Vagina (tissue), 2 donors: Measurements from ENCODE around the gene FGD4. TPM values are rescaled to one million over a fixed set of nuclear protein-coding genes. Genes with fewer than 3 reads are reported as not detected.

ENCODE experiments used
- DNase-seq, 2 donors: peaks; one replicate each; pipeline ENCODE4 v3.0.0-alpha.2; 2017; ENCODE audit errors: extremely low spot score in 2 of 2
- H3K27ac ChIP-seq: fragments of 200-600 bp; sonication (generic); one replicate; pipeline ENCODE4 v1.5.1; 2019
- H3K27me3 ChIP-seq: fragments of 200-600 bp; sonication (generic); one replicate; pipeline ENCODE4 v1.5.1; 2019
- H3K36me3 ChIP-seq, 2 donors: fragments of 200-600 bp; sonication (generic); one replicate each; pipeline ENCODE4 v1.5.1; 2017 to 2019
- H3K4me1 ChIP-seq: fragments of 200-600 bp; sonication (generic); one replicate; pipeline ENCODE4 v1.5.1; 2019
- H3K4me3 ChIP-seq, 2 donors: fragments of 200-600 bp; sonication (generic); 1 replicate in 1 of 2; 2 replicates in 1 of 2; pipeline ENCODE4 v1.5.1; 2016 to 2019
- H3K9me3 ChIP-seq: fragments of 200-600 bp; sonication (generic); one replicate; pipeline ENCODE4 v1.5.1; 2019
- CTCF ChIP-seq, 3 experiments: fragments of 450-650 bp in 2 of 3; fragments of 200-600 bp in 1 of 3; sonication (generic) in 1 of 3; IDR thresholded peaks; one replicate each; pipeline ENCODE4 v1.5.1; 2017 to 2019; ENCODE audit warnings: antibody characterized with exemption in 3 of 3, mild to moderate bottlenecking in 2 of 3, moderate library complexity in 2 of 3
- POLR2A ChIP-seq, 2 donors: fragments of 450-650 bp; IDR thresholded peaks; one replicate each; pipeline ENCODE4 v1.6.1; 2017; ENCODE audit warnings: antibody characterized with exemption in 2 of 2, mild to moderate bottlenecking in 2 of 2, moderate library complexity in 2 of 2
- POLR2AphosphoS5 ChIP-seq, 2 donors: sonication (generic); formaldehyde crosslinking; IDR thresholded peaks; one replicate each; pipeline ENCODE4 v1.9.0; 2017; ENCODE audit warnings: antibody characterized with exemption in 2 of 2, mild to moderate bottlenecking in 2 of 2, low read depth in 1 of 2; ENCODE audit not compliant: insufficient read depth in 1 of 2
- intact Hi-C: fragments of 100-400 bp; cut with DNase I; formaldehyde crosslinking; loops from one replicate; pipeline ENCODE4 v1.15.1; 2023
- total RNA-seq: library from RNA; depleted of rRNA; stranded (reverse); fragments of >200 nt; gene quantifications from one replicate; pipeline ENCODE4 v1.2.3, GENCODE V29; 2016

The FGD4 gene
- total RNA-seq, 1 donor from 2014 or later, result 38.3 TPM

DNA sequence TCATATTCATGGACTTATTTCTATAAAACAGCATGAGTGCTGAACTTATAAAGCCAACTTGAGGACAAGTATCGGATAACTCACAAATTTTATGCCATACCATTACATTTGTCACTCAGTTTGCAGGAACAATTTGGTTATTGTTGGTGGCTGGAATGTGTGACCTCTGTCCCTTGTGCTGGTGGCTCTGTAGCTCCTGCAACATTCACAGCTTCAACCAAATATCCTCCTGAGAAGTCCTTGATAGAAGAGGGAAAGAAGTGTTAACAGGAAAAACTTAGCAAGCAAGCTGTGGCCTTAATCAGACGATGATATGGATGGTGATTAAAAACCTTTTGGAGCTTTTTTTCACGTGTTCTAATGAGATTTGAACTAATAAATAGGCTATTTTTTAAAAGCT lies 218.8 kb downstream of the FGD4 start:
- no peak for DNase-seq
- TF ChIP-seq POLR2A (IDR thresholded peaks at IDR 0.05) (no peak), POLR2AphosphoS5 (IDR thresholded peaks at IDR 0.05; ENCODE audit: insufficient read depth in 1 of 2, low read depth in 1 of 2) (no peak), CTCF (IDR thresholded peaks at IDR 0.05) (no peak)
- peaks cover 0 to 23% of the 10 kb centered on the region in 2 donors for H3K36me3 ChIP-seq
- no peaks in the 10 kb centered on the region for H3K27me3 ChIP-seq
- no peaks in the 10 kb centered on the region for H3K9me3 ChIP-seq
- H3K4me3 ChIP-seq, result no peak overlapping the region
- H3K4me1 ChIP-seq, result no peaks in the 10 kb centered on the region
- no peak overlapping the region for H3K27ac ChIP-seq
- intact Hi-C loops, result no loop called here

DNA sequence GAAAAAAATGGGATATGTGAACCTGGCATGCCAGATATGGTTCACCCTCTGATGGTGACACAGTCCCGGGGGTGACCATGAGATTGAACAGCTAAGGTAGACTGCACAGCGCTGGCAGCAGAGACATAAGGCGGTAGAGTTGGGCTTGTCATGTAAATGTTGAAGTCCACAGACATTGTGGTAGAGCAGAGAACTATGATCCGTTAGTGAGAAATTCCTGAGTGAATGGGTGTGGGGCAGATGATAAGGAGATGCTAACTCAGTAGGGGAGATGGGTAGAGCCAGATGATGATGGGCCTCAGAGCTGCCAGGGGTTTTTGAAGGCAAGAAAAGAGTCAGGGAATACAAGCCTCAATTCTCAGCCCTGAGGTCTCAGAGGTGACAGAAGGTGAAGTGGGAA lies 228.6 kb downstream of the FGD4 start:
- H3K4me3 ChIP-seq, result no peak overlapping the region
- no peak overlapping the region for H3K27ac ChIP-seq
- H3K4me1 ChIP-seq, result no peaks in the 10 kb centered on the region
- intact Hi-C loops, result no loop called here
- H3K27me3 ChIP-seq, result no peaks in the 10 kb centered on the region
- TF ChIP-seq POLR2AphosphoS5 (IDR thresholded peaks at IDR 0.05; ENCODE audit: insufficient read depth in 1 of 2, low read depth in 1 of 2), result no peak
- TF ChIP-seq CTCF (IDR thresholded peaks at IDR 0.05), result no peak
- TF ChIP-seq POLR2A (IDR thresholded peaks at IDR 0.05), result no peak
- H3K36me3 ChIP-seq, result peaks cover 0 to 67% of the 10 kb centered on the region in 2 donors
- no peak for DNase-seq
- H3K9me3 ChIP-seq, result no peaks in the 10 kb centered on the region

- TF ChIP-seq CTCF (IDR thresholded peaks at IDR 0.05) (no peak), POLR2A (IDR thresholded peaks at IDR 0.05) (no peak), POLR2AphosphoS5 (IDR thresholded peaks at IDR 0.05; ENCODE audit: insufficient read depth in 1 of 2, low read depth in 1 of 2) (no peak)
- H3K27ac ChIP-seq, result no peak overlapping the region
- H3K4me1 ChIP-seq, result no peaks in the 10 kb centered on the region
- peaks cover 0 to 57% of the 10 kb centered on the region in 2 donors for H3K36me3 ChIP-seq
- no peak overlapping the region for H3K4me3 ChIP-seq
- no peak for DNase-seq
- intact Hi-C loops, result loop anchor here (5.0 kb wide), 1 partner anchor 269 kb away; no protein-coding TSS in a partner anchor
- H3K9me3 ChIP-seq, result no peaks in the 10 kb centered on the region
- no peaks in the 10 kb centered on the region for H3K27me3 ChIP-seq
Observed at GRCh38 chr12:32641287-32641901, 242.0 kb downstream of the FGD4 start.

DNA sequence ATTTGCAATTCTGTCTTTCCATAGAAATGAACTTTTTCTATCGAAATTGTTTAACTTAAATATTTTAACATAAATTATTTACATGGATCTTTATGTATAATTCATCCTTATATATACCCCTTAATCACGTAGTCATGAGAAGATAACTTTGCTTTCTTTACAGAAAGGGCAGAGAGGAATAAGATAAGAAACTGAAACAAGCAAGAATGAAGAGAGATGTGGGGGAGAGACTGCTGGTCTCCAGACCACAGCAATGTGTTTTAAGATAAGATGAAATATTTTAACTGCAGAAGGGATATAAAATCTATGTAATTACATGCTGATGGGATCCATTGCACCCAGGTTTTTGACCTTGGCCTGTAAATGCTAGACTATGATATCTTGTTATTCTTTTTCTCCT lies 245.1 kb downstream of the FGD4 start:
- Histone ChIP-seq H3K4me3 (no peak overlapping the region), H3K27me3 (no peaks in the 10 kb centered on the region), H3K36me3 (peaks cover 0 to 29% of the 10 kb centered on the region in 2 donors), H3K27ac (no peak overlapping the region), H3K9me3 (no peaks in the 10 kb centered on the region), H3K4me1 (no peaks in the 10 kb centered on the region)
- TF ChIP-seq CTCF (IDR thresholded peaks at IDR 0.05) (no peak), POLR2AphosphoS5 (IDR thresholded peaks at IDR 0.05; ENCODE audit: insufficient read depth in 1 of 2, low read depth in 1 of 2) (no peak), POLR2A (IDR thresholded peaks at IDR 0.05) (no peak)
- DNase-seq, result no peak
- intact Hi-C loops, result loop anchor here (5.0 kb wide), 1 partner anchor 272 kb away; no protein-coding TSS in a partner anchor

DNA sequence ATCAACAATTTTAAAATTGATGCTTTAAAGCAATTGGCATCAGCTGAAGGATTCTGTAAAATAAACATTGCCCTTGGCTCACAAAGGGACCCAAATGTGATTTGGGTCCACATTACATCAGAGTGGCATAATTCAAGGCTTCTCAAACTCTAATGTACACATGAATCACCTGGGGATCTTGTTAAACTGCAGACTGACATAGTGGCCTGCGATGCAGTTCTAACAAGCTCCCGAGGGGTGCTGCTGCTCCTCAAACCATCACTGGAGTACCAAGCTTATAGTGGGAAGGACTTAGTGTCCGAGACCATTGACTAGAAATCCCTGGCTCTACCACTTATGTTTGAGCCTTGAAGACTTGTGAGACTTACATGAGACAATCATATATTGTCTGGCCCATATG lies 247.9 kb downstream of the FGD4 start:
- H3K27me3 ChIP-seq, result no peaks in the 10 kb centered on the region
- H3K36me3 ChIP-seq, result peaks cover 0 to 9% of the 10 kb centered on the region in 2 donors
- no peaks in the 10 kb centered on the region for H3K9me3 ChIP-seq
- TF ChIP-seq POLR2AphosphoS5 (IDR thresholded peaks at IDR 0.05; ENCODE audit: insufficient read depth in 1 of 2, low read depth in 1 of 2) (no peak), POLR2A (IDR thresholded peaks at IDR 0.05) (no peak), CTCF (IDR thresholded peaks at IDR 0.05) (no peak)
- H3K27ac ChIP-seq, result no peak overlapping the region
- H3K4me1 ChIP-seq, result no peaks in the 10 kb centered on the region
- no peak for DNase-seq
- H3K4me3 ChIP-seq, result no peak overlapping the region
- intact Hi-C loops, result no loop called here
